ENCODE measurements around the gene CEP192. TPM values are rescaled to one million over a fixed set of nuclear protein-coding genes. Genes with fewer than 3 reads are reported as not detected.
A peak's percentile ranks its signal among the peaks of the same experiment; 100 is the strongest.

The CEP192 gene
- total and polyA plus RNA-seq, 10 of the 15 experiments (the other 5 are each of a cell fraction or from before 2014, with no cell fraction given): 15.4 to 58.2 (median 29.6) TPM

GRCh38 chr18:12990967-12991820, at the start of gene CEP192 (continued):
- TF ChIP-seq SMC3 (IDR thresholded peaks at IDR 0.05; ENCODE audit: borderline replicate concordance, low read length): no peak
- no peak for TF ChIP-seq SUZ12 (IDR thresholded peaks at IDR 0.05; ENCODE audit: unreplicated experiment)
- TF ChIP-seq TCF7 (IDR thresholded peaks at IDR 0.05; ENCODE audit: borderline replicate concordance): no peak
- TF ChIP-seq EP300 (IDR thresholded peaks at IDR 0.05; ENCODE audit: borderline replicate concordance in 1 of 2, control insufficient read depth in 1 of 2, low read depth in 2 of 2, low read length in 2 of 2): peak in 1 of 2 experiments; percentile 17; a peak in 1 of 4 replicates
- TF ChIP-seq STAT3 (IDR thresholded peaks at IDR 0.05; ENCODE audit: low read depth, low read length): no peak
- TF ChIP-seq SMARCA5 (IDR thresholded peaks at IDR 0.05): 0 out of 2 replicates have a peak, but pooled peaks have one; percentile 48
- TF ChIP-seq ZBTB33 (IDR thresholded peaks at IDR 0.05): no peak
- TF ChIP-seq ETV6 (conservative IDR thresholded peaks at IDR 0.05 in 1 of 2, IDR thresholded peaks at IDR 0.05 in 1 of 2; ENCODE audit: borderline replicate concordance in 1 of 2, low read depth in 1 of 2): 0 out of 4 replicates have a peak, but pooled peaks of 1 of the 2 experiments have one; percentile 7
- 0 out of 2 replicates have a peak, but pooled peaks have one; percentile 58 for TF ChIP-seq DPF2 (IDR thresholded peaks at IDR 0.05)
- TF ChIP-seq GATAD2B (conservative IDR thresholded peaks at IDR 0.05; ENCODE audit: low read depth): peak; percentile 83; the same call in 1 of the 2 replicates
- TF ChIP-seq CHD2 (IDR thresholded peaks at IDR 0.05; ENCODE audit: borderline replicate concordance, low read depth, low read length): peak; percentile 86; the same call in 1 of the 2 replicates
- peak; percentile 45; the same call in 1 of the 2 replicates for TF ChIP-seq CREM (IDR thresholded peaks at IDR 0.05; ENCODE audit: low read depth)
- TF ChIP-seq SIN3A (IDR thresholded peaks at IDR 0.05; ENCODE audit: low read depth, low read length): peak; percentile 92
- TF ChIP-seq CHD1 (IDR thresholded peaks at IDR 0.05; ENCODE audit: low read depth, low read length): no peak
- TF ChIP-seq POLR2AphosphoS2 (IDR thresholded peaks at IDR 0.05; ENCODE audit: low read depth, low read length): peak; percentile 88
- 0 out of 2 replicates have a peak, but pooled peaks have one; percentile 47 for TF ChIP-seq MYB (IDR thresholded peaks at IDR 0.05; ENCODE audit: borderline replicate concordance, low read depth, low read length)
- no peak for TF ChIP-seq ZNF207 (IDR thresholded peaks at IDR 0.05; ENCODE audit: borderline replicate concordance)
- 0 out of 2 replicates have a peak, but pooled peaks have one; percentile 24 for TF ChIP-seq NR2C1 (IDR thresholded peaks at IDR 0.05)
- TF ChIP-seq ATF2 (IDR thresholded peaks at IDR 0.05; ENCODE audit: low read length): no peak
- 0 out of 2 replicates have a peak, but pooled peaks have one; percentile 32 for TF ChIP-seq ZNF687 (IDR thresholded peaks at IDR 0.05)
- peak; percentile 63 for TF ChIP-seq NR2F1 (conservative IDR thresholded peaks at IDR 0.05)
- TF ChIP-seq MTA3 (IDR thresholded peaks at IDR 0.05; ENCODE audit: borderline replicate concordance, low read length): no peak
- TF ChIP-seq STAT1 (conservative IDR thresholded peaks at IDR 0.05): peak; percentile 3; the same call in 1 of the 2 replicates
